ENCODE results near the gene ABLIM1. TPM values are rescaled to one million over a fixed set of nuclear protein-coding genes. Genes with fewer than 3 reads are reported as not detected.

Gene ABLIM1
- total RNA-seq, 1 donor from 2014 or later = 35.8 TPM

- Mint-ChIP-seq H3K4me1 (peaks cover 77% of the 10 kb centered on the region), H3K36me3 (ENCODE audit: low read depth) (no peaks in the 10 kb centered on the region), H3K27me3 (ENCODE audit: low read depth) (no peaks in the 10 kb centered on the region), H3K4me3 (no peak overlapping the region), H3K27ac (ENCODE audit: unreplicated experiment) (peak overlapping the region; percentile 87), H3K9me3 (no peaks in the 10 kb centered on the region)
- TF ChIP-seq, protein P1, sequence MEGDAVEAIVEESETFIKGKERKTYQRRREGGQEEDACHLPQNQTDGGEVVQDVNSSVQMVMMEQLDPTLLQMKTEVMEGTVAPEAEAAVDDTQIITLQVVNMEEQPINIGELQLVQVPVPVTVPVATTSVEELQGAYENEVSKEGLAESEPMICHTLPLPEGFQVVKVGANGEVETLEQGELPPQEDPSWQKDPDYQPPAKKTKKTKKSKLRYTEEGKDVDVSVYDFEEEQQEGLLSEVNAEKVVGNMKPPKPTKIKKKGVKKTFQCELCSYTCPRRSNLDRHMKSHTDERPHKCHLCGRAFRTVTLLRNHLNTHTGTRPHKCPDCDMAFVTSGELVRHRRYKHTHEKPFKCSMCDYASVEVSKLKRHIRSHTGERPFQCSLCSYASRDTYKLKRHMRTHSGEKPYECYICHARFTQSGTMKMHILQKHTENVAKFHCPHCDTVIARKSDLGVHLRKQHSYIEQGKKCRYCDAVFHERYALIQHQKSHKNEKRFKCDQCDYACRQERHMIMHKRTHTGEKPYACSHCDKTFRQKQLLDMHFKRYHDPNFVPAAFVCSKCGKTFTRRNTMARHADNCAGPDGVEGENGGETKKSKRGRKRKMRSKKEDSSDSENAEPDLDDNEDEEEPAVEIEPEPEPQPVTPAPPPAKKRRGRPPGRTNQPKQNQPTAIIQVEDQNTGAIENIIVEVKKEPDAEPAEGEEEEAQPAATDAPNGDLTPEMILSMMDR (conservative IDR thresholded peaks at IDR 0.05) = no peak
- no peak for DNase-seq (ENCODE audit: low read depth, low spot score)
Measured at GRCh38 chr10:114393482-114393881, 264.6 kb downstream of the ABLIM1 start.

DNA sequence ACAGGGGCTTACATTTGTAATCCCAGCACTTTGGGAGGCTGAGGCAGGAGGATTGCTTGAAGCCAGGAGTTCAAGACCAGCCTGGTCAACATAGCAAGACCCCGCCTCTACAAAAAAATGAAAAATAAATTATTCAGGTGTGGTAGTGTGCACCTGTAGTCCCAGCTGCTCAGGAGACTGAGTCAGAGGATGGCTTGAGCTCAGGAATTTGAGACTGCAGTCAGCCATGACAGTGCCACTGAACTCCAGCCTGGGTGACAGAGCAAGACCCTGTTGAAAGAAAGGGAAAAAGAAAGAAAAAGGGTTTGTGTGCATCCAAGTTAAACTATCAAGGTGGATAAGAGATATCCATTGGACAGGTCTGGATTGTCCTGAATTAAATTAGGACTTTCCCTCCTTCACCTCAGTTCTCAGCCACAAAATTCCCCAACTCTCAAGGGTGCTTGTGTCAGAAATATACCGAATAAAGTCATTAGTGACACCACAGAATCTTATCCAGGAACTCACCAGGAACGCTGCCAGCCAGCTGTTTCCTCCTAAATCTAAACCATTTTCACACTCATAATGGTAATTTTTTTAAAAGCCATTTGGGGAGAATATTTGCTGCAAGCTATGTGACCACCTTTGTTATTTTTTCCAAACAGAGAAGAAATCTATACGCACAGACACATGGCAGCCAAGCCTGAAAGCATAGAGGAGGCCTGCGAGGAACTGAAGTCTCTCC, 265.8 kb downstream of the ABLIM1 start:
- Mint-ChIP-seq H3K9me3 (peaks cover 2% of the 10 kb centered on the region), H3K36me3 (ENCODE audit: low read depth) (no peaks in the 10 kb centered on the region), H3K4me3 (no peak overlapping the region), H3K27me3 (ENCODE audit: low read depth) (no peaks in the 10 kb centered on the region), H3K4me1 (peaks cover 71% of the 10 kb centered on the region), H3K27ac (ENCODE audit: unreplicated experiment) (no peak overlapping the region)
- DNase-seq (ENCODE audit: low read depth, low spot score) = no peak
- TF ChIP-seq, protein P1 (conservative IDR thresholded peaks at IDR 0.05) = no peak

- TF ChIP-seq, protein P1 (conservative IDR thresholded peaks at IDR 0.05) = no peak
- H3K36me3 Mint-ChIP-seq (ENCODE audit: low read depth) = no peaks in the 10 kb centered on the region
- DNase-seq (ENCODE audit: low read depth, low spot score) = no peak
- peaks cover 2% of the 10 kb centered on the region for H3K9me3 Mint-ChIP-seq
- no peaks in the 10 kb centered on the region for H3K27me3 Mint-ChIP-seq (ENCODE audit: low read depth)
- H3K27ac Mint-ChIP-seq (ENCODE audit: unreplicated experiment) = no peak overlapping the region
- peaks cover 68% of the 10 kb centered on the region for H3K4me1 Mint-ChIP-seq
- H3K4me3 Mint-ChIP-seq = no peak overlapping the region
Measured at GRCh38 chr10:114391599-114391998, 266.5 kb downstream of the ABLIM1 start.

GRCh38 chr10:114389426-114389825, 268.6 kb downstream of the ABLIM1 start:
- Mint-ChIP-seq H3K36me3 (ENCODE audit: low read depth) (no peaks in the 10 kb centered on the region), H3K9me3 (peaks cover 2% of the 10 kb centered on the region), H3K27ac (ENCODE audit: unreplicated experiment) (no peak overlapping the region), H3K27me3 (ENCODE audit: low read depth) (no peaks in the 10 kb centered on the region), H3K4me1 (peaks cover 61% of the 10 kb centered on the region), H3K4me3 (no peak overlapping the region)
- TF ChIP-seq, protein P1 (conservative IDR thresholded peaks at IDR 0.05) = no peak
- DNase-seq (ENCODE audit: low read depth, low spot score) = no peak

- H3K27me3 Mint-ChIP-seq (ENCODE audit: low read depth) = no peaks in the 10 kb centered on the region
- TF ChIP-seq, protein P1 (conservative IDR thresholded peaks at IDR 0.05) = no peak
- DNase-seq (ENCODE audit: low read depth, low spot score) = no peak
- H3K9me3 Mint-ChIP-seq = peaks cover 2% of the 10 kb centered on the region
- peaks cover 59% of the 10 kb centered on the region for H3K4me1 Mint-ChIP-seq
- peak overlapping the region; percentile 22 for H3K27ac Mint-ChIP-seq (ENCODE audit: unreplicated experiment)
- peak overlapping the region; percentile 16 for H3K4me3 Mint-ChIP-seq
- H3K36me3 Mint-ChIP-seq (ENCODE audit: low read depth) = peaks cover 5% of the 10 kb centered on the region
Measured at GRCh38 chr10:114388275-114388674, 269.8 kb downstream of the ABLIM1 start.
